Measurements from ENCODE around the gene RIT1.
A peak's percentile ranks its signal among the peaks of the same experiment; 100 is the strongest.
"Not testable (repeated sequence)": the region's sequence is repeated elsewhere in the genome, so short reads cannot be mapped to it uniquely, and the experiment has no call there.

The RIT1 gene

DNA sequence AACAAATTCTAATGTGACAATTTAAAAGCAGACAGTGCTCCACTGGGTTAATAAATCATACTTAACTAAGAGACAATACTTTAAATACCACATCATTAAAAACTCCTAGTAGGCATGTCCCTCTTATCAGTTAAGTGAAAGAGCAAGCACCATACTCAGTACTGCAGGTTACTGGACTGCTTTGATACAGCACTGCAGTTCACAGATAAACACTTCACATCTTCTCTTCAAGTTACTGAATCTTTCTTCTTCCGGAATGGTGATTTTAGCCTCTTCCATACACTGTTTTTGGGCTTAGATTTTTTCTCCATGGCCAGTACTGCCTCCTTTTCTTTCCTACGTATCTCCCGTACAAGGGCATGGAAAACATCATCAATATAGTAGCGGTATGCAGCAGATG is 11.0 kb downstream of the RIT1 start:
- Histone ChIP-seq H3K9ac (ENCODE audit: low read length) (no peak overlapping the region), H3K4me3 (ENCODE audit: low read length) (no peak overlapping the region), H3K27me3 (ENCODE audit: control insufficient read depth, insufficient read depth, low read length) (no peaks in the 10 kb centered on the region), H3K36me3 (ENCODE audit: control insufficient read depth, insufficient read depth, low read length) (peaks cover 38% of the 10 kb centered on the region), H3K4me1 (ENCODE audit: control insufficient read depth, insufficient read depth, low read length) (no peaks in the 10 kb centered on the region), H3K27ac (ENCODE audit: low read depth, low read length) (no peak overlapping the region)

- Histone ChIP-seq H3K27ac (ENCODE audit: low read depth, low read length) (no peak overlapping the region), H3K9ac (ENCODE audit: low read length) (no peak overlapping the region), H3K27me3 (ENCODE audit: control insufficient read depth, insufficient read depth, low read length) (no peaks in the 10 kb centered on the region), H3K36me3 (ENCODE audit: control insufficient read depth, insufficient read depth, low read length) (peaks cover 34% of the 10 kb centered on the region), H3K4me1 (ENCODE audit: control insufficient read depth, insufficient read depth, low read length) (no peaks in the 10 kb centered on the region), H3K4me3 (ENCODE audit: low read length) (no peak overlapping the region)
Measured at GRCh38 chr1:155899683-155900082, 11.5 kb downstream of the RIT1 start.

DNA sequence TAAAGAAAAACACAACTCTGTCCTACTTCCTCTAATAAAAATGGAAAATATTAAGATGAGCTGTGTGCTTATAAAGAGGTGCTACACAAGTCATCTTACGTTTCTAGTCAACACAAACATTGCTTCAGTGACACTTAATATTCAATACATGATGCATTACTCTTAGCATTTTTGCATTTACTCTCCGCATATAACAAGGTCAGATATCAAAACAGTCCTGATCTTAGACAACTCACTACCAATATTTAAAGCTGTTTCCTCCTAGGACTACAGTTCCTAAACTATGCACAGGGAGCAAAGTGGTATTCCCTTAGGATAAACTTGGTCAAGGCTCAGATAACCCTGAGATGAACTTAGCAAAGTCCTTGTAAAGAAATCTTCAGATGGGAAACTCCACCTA is 12.3 kb downstream of the RIT1 start:
- no peak overlapping the region for H3K27ac ChIP-seq (ENCODE audit: low read depth, low read length)
- H3K9ac ChIP-seq (ENCODE audit: low read length): no peak overlapping the region
- H3K27me3 ChIP-seq (ENCODE audit: control insufficient read depth, insufficient read depth, low read length): no peaks in the 10 kb centered on the region
- peaks cover 26% of the 10 kb centered on the region for H3K36me3 ChIP-seq (ENCODE audit: control insufficient read depth, insufficient read depth, low read length)
- no peak overlapping the region for H3K4me3 ChIP-seq (ENCODE audit: low read length)
- no peaks in the 10 kb centered on the region for H3K4me1 ChIP-seq (ENCODE audit: control insufficient read depth, insufficient read depth, low read length)

DNA sequence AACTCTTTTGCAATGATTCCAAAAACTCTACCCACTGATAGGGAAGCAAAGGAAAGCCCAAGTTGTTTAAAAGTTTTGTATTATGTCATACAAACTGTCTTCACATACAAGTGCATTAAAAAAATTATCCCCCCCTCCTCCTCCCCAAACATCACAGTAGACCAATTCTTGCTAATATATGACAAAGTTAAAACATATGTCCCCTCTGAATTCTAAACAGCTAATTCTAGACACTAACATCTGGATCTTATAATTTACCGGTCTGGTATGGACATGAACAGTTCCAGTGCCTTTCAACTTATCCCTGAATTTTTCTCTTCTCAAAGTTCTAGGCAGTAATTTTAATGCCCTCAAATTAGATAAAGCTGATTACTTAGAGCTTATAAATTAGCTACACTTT is 13.4 kb downstream of the RIT1 start:
- Histone ChIP-seq H3K9ac (ENCODE audit: low read length) (no peak overlapping the region), H3K27ac (ENCODE audit: low read depth, low read length) (no peak overlapping the region), H3K36me3 (ENCODE audit: control insufficient read depth, insufficient read depth, low read length) (peaks cover 22% of the 10 kb centered on the region), H3K4me3 (ENCODE audit: low read length) (no peak overlapping the region), H3K4me1 (ENCODE audit: control insufficient read depth, insufficient read depth, low read length) (peaks cover 2% of the 10 kb centered on the region), H3K27me3 (ENCODE audit: control insufficient read depth, insufficient read depth, low read length) (no peaks in the 10 kb centered on the region)

- H3K36me3 ChIP-seq (ENCODE audit: control insufficient read depth, insufficient read depth, low read length): peaks cover 19% of the 10 kb centered on the region
- not testable (repeated sequence) for H3K27ac ChIP-seq (ENCODE audit: low read depth, low read length); H3K4me3 ChIP-seq (ENCODE audit: low read length); H3K27me3 ChIP-seq (ENCODE audit: control insufficient read depth, insufficient read depth, low read length); H3K4me1 ChIP-seq (ENCODE audit: control insufficient read depth, insufficient read depth, low read length); H3K9ac ChIP-seq (ENCODE audit: low read length)
Measured at GRCh38 chr1:155896476-155896875, 14.7 kb downstream of the RIT1 start.

- H3K9ac ChIP-seq (ENCODE audit: low read length); H3K27ac ChIP-seq (ENCODE audit: low read depth, low read length); H3K4me1 ChIP-seq (ENCODE audit: control insufficient read depth, insufficient read depth, low read length); H3K4me3 ChIP-seq (ENCODE audit: low read length); H3K27me3 ChIP-seq (ENCODE audit: control insufficient read depth, insufficient read depth, low read length): not testable (repeated sequence)
- H3K36me3 ChIP-seq (ENCODE audit: control insufficient read depth, insufficient read depth, low read length): peaks cover 14% of the 10 kb centered on the region
Measured at GRCh38 chr1:155895617-155896016, 15.5 kb downstream of the RIT1 start.

GRCh38 chr1:155893389-155894142 is 17.6 kb downstream of the RIT1 start:
- no peaks in the 10 kb centered on the region for H3K27me3 ChIP-seq (ENCODE audit: control insufficient read depth, insufficient read depth, low read length)
- H3K4me3 ChIP-seq (ENCODE audit: low read length): no peak overlapping the region
- H3K4me1 ChIP-seq (ENCODE audit: control insufficient read depth, insufficient read depth, low read length): peaks cover 2% of the 10 kb centered on the region
- no peak overlapping the region for H3K9ac ChIP-seq (ENCODE audit: low read length)
- peaks cover 4% of the 10 kb centered on the region for H3K36me3 ChIP-seq (ENCODE audit: control insufficient read depth, insufficient read depth, low read length)
- H3K27ac ChIP-seq (ENCODE audit: low read depth, low read length): peak overlapping the region; percentile 30

DNA sequence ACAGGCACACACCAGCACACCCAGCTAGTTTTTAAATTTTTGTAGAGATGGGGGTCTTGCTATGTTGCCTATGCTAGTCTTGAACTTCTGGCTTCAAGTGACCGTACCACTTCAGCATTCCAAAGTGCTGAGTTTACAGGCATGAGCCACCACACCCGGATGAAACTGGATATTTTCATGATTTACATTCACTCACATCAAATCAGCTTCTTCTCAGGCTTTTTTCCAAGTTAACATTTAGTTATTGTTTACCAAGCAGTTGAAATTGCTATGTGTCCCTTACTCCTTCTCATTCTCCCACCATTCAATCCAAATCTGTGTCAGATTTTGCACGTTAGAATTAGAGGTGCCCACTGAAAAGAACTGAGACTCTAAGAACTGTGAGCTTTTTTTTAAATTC is 18.4 kb downstream of the RIT1 start:
- H3K9ac ChIP-seq (ENCODE audit: low read length): no peak overlapping the region
- H3K27me3 ChIP-seq (ENCODE audit: control insufficient read depth, insufficient read depth, low read length): no peaks in the 10 kb centered on the region
- no peak overlapping the region for H3K4me3 ChIP-seq (ENCODE audit: low read length)
- H3K36me3 ChIP-seq (ENCODE audit: control insufficient read depth, insufficient read depth, low read length): peaks cover 4% of the 10 kb centered on the region
- H3K27ac ChIP-seq (ENCODE audit: low read depth, low read length): peak overlapping the region; percentile 30
- H3K4me1 ChIP-seq (ENCODE audit: control insufficient read depth, insufficient read depth, low read length): peaks cover 2% of the 10 kb centered on the region

DNA sequence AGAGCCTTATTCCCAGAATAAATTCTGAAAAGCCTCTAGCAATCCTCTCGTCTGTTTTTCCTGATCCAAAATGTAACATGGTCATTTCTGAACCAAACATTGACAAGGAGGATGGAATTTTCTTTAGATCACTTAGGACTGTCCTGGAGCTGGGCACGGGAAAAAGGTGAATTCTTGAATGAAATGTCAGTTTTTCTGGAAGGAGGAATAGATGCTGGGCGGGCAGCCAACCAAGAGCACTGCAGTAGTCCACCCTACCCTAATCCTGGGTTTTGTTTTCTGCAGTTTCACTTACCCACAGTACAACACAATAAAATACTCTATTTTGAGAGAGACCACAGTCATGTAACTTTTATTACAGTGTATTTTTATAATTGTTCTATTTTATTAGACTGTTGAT is 20.9 kb downstream of the RIT1 start:
- no peak overlapping the region for H3K4me3 ChIP-seq (ENCODE audit: low read length)
- no peak overlapping the region for H3K27ac ChIP-seq (ENCODE audit: low read depth, low read length)
- no peaks in the 10 kb centered on the region for H3K36me3 ChIP-seq (ENCODE audit: control insufficient read depth, insufficient read depth, low read length)
- no peak overlapping the region for H3K9ac ChIP-seq (ENCODE audit: low read length)
- H3K4me1 ChIP-seq (ENCODE audit: control insufficient read depth, insufficient read depth, low read length): peaks cover 2% of the 10 kb centered on the region
- H3K27me3 ChIP-seq (ENCODE audit: control insufficient read depth, insufficient read depth, low read length): no peaks in the 10 kb centered on the region

DNA sequence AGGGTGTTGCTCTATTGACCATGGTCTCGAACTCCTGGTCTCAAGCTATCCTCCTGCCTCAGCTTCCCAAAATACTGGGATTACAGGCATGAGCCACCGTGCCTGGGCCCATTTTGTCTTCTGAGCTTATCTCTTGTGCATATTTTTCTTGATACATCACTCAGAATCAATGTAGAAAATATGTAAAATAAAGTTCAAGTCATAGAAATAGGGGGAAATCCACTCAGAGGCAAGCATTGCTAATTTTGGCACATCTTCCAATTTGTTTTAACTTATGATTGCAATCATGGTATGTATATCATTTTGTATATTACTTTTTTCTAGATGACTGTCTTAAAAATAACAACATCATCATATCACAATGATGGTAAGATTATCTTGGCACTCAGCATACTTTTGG is 21.6 kb downstream of the RIT1 start:
- no peak overlapping the region for H3K4me3 ChIP-seq (ENCODE audit: low read length)
- H3K36me3 ChIP-seq (ENCODE audit: control insufficient read depth, insufficient read depth, low read length): no peaks in the 10 kb centered on the region
- no peak overlapping the region for H3K9ac ChIP-seq (ENCODE audit: low read length)
- H3K27me3 ChIP-seq (ENCODE audit: control insufficient read depth, insufficient read depth, low read length): no peaks in the 10 kb centered on the region
- H3K4me1 ChIP-seq (ENCODE audit: control insufficient read depth, insufficient read depth, low read length): peaks cover 2% of the 10 kb centered on the region
- H3K27ac ChIP-seq (ENCODE audit: low read depth, low read length): no peak overlapping the region

- no peak overlapping the region for H3K9ac ChIP-seq (ENCODE audit: low read length)
- H3K36me3 ChIP-seq (ENCODE audit: control insufficient read depth, insufficient read depth, low read length): no peaks in the 10 kb centered on the region
- H3K4me3 ChIP-seq (ENCODE audit: low read length): no peak overlapping the region
- H3K27me3 ChIP-seq (ENCODE audit: control insufficient read depth, insufficient read depth, low read length): no peaks in the 10 kb centered on the region
- H3K4me1 ChIP-seq (ENCODE audit: control insufficient read depth, insufficient read depth, low read length): peaks cover 2% of the 10 kb centered on the region
- H3K27ac ChIP-seq (ENCODE audit: low read depth, low read length): no peak overlapping the region
Measured at GRCh38 chr1:155888481-155888880, 22.7 kb downstream of the RIT1 start.

- no peaks in the 10 kb centered on the region for H3K36me3 ChIP-seq (ENCODE audit: control insufficient read depth, insufficient read depth, low read length)
- no peaks in the 10 kb centered on the region for H3K4me1 ChIP-seq (ENCODE audit: control insufficient read depth, insufficient read depth, low read length)
- no peak overlapping the region for H3K9ac ChIP-seq (ENCODE audit: low read length)
- no peak overlapping the region for H3K4me3 ChIP-seq (ENCODE audit: low read length)
- H3K27me3 ChIP-seq (ENCODE audit: control insufficient read depth, insufficient read depth, low read length): no peaks in the 10 kb centered on the region
- H3K27ac ChIP-seq (ENCODE audit: low read depth, low read length): no peak overlapping the region
Measured at GRCh38 chr1:155884982-155885381, 26.2 kb downstream of the RIT1 start.

Data from rectal smooth muscle tissue (tissue), 1 donor.